NCI-H2107 treated with DMSO at 0.1 percent for 48 hours (cell line): ENCODE results near the gene ZDHHC21.

Source experiments
- DNase-seq: peaks from one replicate; lab custom pipeline; 2025; ENCODE audit not compliant: unreplicated experiment; lab: John Stamatoyannopoulos, UW

Gene ZDHHC21

DNA sequence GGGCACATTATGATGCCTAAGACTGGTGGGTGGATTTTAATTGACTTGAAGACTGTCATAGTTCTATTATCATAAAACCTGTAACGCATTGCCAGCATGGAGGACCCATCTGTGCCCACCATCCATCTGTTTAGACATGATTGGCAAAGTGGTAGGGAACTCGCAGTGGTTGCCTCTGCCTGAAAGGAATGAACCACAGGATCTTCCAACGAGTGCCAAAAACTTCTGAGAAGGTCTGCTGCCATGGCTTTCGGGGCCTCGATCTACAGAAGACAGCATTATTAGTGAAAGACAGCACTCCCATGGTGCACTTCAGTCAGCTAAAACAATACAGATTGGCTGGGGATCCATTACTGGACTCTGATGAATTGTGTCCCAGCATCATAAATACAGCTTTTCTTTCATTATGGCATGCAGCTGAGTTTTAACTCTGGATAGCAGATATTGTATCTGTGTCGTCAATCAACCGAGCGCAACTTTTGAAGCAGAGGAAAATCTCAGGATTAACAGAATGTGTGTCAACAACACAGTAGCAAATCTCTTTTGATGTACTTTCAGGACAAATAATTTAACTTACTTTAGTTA lies 74.3 kb downstream of the ZDHHC21 start:
- no peak for DNase-seq

GRCh38 chr9:14616188-14616982 lies 76.8 kb downstream of the ZDHHC21 start:
- peak; percentile 84 for DNase-seq

- no peak for DNase-seq
Observed at GRCh38 chr9:14608540-14608939, 84.7 kb downstream of the ZDHHC21 start.

- DNase-seq: no peak
Observed at GRCh38 chr9:14597171-14597799, 95.9 kb downstream of the ZDHHC21 start.

GRCh38 chr9:14593406-14593805 lies 99.8 kb downstream of the ZDHHC21 start:
- no peak for DNase-seq

DNA sequence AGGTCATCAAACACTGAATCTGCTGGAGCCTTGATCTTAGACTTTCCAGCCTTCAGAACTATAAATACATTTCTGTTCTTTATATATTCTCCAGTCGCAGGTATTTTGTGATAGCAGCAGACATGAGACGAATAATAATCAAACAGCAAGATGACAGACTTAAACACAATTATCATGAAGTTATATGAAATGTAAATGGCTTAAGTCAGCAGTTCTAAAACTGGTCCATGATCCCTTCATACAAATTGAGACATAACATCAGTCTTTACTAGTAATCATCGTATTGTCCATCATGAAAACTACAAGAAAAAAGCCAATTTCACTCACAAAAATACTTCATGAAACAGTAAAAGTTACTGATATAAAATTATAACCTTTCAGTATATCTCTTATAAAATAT lies 101.8 kb downstream of the ZDHHC21 start:
- DNase-seq: no peak

- no peak for DNase-seq
Observed at GRCh38 chr9:14585730-14586473, 107.3 kb downstream of the ZDHHC21 start.

DNA sequence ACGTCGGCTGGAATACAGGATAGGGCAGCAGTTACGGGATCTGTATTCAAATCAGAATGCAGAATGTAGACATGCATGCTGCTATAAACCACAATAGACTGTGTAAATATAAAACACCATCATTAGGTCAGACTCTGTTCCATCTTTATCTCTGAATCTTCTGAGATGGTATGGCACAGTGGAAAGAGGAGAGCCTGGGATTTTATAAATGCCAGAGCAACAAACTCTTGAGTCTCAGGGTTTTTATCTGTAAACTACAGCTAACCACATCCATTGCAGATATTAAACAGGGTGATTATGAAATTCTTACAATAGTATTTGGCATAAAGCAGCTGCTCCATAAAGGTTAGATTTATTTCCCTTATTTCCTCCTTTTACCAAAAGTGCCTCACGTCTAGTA lies 108.7 kb downstream of the ZDHHC21 start:
- no peak for DNase-seq

- no peak for DNase-seq
Observed at GRCh38 chr9:14578030-14578429, 115.2 kb downstream of the ZDHHC21 start.

- DNase-seq: no peak
Observed at GRCh38 chr9:14574173-14574572, 119.1 kb downstream of the ZDHHC21 start.

- no peak for DNase-seq
Observed at GRCh38 chr9:14573319-14573718, 119.9 kb downstream of the ZDHHC21 start.

- no peak for DNase-seq
Observed at GRCh38 chr9:14565352-14566016, 127.7 kb downstream of the ZDHHC21 start.

GRCh38 chr9:14563902-14564624 lies 129.2 kb downstream of the ZDHHC21 start:
- peak; percentile 11 for DNase-seq

DNA sequence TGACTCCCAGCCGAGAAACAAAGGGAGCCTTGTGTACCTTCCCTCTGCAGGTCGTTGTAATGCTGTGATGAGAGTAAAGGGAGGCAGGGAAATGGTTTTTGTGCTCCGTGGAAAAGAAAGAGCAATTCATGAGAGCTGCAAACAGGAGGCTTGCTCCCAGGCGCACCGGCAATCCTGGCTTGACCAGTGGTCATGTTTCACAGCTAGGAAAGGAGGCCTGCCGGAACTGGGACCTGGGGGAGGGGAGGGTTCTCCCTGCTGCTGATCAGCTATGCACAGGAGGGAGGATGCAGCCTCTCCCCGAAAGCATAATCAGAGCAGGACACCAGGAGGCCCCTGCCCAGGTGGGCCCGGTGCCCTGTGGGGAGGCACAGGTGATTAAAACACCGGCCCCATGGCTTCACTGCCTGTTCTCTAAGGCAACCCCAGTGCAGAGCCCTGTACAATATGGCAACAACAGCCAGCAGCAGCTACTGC lies 131.3 kb downstream of the ZDHHC21 start:
- DNase-seq: peak; percentile 22
